GM04504 (cell line): ENCODE measurements around the gene ATP8B1.

ENCODE experiments used
- DNase-seq: peaks from one replicate; pipeline ENCODE4 v3.0.0-alpha.2; 2012; ENCODE audit warnings: low read depth

Gene ATP8B1

DNA sequence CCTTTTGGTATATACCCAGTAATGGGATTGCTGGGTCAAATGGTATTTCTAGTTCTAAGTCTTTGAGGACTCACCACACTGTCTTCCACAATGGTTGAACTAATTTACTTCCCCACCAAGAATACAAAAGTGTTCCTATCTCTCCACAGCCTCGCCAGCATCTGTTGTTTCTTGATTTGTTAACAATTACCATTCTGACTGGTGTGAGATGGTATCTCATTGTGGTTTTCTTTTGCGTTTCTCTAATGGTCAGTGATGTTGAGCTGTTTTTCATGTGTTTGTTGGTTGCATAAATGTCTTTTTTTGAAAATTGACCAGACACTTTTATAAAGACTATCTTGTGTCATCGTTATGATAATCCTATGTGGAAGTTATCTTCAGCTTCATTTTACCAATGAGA is 16.0 kb upstream of the ATP8B1 start:
- no peak for DNase-seq

DNA sequence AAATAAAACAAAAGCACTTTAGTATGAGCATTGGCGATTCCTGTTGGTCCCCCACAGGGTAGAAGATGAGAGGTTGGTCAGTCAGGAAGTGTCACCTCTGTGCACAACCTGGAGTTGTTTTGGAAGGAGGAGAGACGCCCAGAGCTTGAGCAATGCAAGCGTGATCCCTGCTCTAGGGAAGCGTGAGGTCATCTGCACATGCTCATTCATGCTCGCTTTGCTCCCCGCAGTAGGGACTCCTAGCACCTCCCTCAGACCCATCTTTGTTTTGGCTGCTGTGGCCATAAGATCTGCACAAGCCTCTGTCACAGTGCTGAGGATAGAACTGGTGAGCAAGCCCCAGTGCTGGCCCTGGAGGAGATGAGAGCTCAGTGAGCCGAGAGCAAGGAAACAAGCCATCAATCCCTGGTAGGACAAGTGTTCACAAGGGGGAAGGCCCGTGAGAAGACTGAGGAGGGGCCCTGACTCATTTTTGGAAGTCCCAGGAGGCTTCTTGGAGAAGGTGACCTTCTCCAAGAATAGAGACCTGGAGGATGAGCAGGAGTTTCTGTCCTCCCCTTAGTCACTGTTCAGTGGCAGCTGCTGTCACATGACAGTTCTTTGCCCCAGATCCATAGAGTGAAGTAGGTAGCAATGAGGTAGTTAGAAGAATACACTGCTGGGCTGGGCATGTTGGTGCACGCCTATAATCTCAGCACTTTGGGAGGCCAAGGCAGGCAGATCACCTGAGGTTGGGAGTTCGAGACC is 13.3 kb upstream of the ATP8B1 start:
- no peak for DNase-seq

DNA sequence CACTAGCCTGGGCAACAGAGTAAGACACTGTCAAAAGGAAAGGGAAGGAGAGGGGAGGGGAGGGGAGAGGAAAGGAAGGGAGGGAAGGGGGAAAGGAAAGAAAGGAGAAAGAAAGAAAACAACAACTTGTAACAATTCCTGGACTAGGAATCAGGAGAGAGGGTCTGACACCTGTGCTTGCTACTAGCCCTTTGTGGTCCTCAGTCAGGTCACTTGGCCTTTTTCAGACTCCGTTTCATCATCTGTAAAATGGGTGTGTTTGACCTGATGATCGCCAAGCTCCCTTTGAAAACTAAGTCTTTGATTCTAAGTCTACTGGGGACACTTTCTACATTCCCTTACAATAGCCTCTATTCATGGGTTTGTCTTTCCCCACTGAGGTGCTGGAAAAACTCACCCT is 11.4 kb upstream of the ATP8B1 start:
- DNase-seq: no peak

DNA sequence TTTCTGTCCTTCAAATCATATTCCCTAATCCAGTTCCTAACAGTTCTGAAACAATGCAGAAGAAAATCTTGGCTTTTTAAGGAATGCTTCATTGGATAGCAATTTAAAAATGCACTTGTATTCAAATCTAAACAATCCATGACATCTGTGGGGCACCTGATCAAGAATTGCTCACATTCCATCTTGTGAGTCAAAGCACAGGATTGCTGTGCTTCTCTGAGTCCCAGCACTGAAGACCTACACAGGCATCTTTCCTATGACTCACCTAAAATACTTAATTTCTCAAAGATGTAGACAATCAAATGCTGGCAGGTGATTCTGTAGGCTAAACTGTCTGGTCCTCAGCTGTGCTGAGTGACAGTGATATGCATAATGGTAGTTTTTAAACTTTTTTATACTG is 10.1 kb upstream of the ATP8B1 start:
- peak; percentile 86 for DNase-seq

DNA sequence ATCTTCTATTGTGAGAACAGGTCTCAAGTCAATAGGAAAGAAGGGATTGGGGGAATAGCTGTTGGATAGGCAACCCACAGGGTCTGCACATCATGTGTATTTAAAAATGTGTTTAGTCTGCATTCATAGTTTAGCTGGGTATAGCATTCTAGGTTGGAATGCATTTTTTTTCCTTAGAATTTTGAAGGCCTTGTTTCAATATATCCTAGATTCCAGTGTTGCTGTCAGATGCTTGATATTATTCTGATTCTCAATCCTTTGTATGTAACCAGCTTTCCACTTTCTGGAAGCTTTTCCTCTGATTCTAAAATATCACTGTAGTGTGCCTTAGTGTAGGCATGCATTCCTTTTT is 9.0 kb upstream of the ATP8B1 start:
- no peak for DNase-seq

DNA sequence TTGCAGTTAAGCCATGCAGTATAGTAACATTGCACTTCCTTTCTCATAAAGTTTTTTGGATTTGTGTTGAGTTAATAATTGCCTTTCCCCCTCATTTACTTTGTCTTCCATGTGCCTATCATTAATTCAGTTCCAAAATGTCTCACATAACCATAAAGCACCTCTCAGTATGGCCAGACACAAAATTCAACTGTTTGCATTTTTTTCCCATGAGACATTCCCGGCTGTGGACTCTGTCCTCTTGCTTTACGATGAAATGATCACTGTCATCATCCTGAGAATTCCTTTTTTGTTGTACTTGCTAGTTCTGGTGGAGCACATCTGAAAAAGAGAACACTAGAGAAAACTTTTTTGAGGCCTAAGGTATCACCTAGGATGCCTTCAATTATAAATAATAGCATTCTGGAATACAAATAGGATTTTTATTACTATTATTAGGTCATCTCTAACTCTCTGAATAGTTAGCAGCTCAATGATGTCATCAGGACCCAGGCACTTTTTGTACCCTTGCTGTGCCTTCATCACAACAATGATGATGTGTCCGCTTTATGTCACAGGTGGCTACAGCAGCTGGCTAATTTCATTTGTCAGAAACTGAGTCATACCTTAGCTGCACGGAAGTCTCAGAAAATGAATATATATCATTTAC is 8.5 kb upstream of the ATP8B1 start:
- DNase-seq: no peak

DNA sequence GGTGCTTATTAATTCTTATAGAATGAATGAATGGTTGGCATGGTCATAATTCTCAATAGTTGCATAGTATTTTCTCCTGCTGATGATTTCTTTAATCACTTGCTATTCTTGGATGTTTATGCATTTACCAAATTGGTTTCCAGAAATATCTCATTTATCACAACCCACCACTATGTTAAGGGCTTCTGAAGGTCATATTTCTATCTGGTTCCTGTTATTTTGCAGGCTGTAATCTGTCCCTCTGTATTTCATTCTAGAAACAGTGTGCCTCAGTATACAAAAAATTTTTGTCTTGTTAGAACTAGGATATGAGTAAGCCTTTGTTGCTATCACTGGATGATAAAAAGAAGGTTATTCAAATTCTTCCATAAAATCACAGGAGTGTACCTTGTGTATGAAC is 6.1 kb upstream of the ATP8B1 start:
- no peak for DNase-seq

DNA sequence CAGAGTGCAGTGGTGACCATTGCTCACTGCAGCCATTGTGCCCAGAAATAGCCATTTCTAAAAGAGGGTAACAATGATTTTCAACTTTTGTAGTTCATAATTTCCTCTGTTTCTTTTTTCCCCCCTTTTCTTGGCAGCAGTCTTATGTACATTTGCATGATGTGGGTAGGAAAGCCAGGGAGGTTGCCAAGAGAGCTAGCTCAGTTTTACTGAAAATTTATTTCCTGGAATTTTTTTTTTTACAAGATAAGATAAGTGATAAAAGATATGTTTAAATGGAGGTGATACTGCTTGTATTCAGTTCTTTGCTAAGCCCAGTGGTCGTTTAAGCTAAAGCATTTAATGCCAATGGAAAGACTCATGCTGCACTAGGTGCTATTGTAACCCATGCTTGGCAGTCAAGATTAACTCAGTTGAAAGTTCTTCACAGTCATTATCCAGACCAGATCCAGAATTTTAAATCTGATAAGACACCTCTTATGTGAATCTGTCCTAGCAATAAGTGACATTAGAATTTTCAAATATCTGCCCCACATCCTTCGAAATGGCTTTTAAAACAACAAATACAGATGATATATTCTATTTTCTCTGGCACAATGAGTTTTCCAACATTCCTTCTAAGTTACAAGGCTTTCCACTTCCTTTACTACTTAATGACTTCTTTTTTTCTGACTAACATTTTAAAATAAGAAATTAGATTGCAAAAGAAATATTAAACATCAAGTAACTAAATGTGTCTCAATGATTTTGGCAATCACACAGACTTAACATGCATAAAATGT is 4.4 kb upstream of the ATP8B1 start:
- peak; percentile 51 for DNase-seq

DNA sequence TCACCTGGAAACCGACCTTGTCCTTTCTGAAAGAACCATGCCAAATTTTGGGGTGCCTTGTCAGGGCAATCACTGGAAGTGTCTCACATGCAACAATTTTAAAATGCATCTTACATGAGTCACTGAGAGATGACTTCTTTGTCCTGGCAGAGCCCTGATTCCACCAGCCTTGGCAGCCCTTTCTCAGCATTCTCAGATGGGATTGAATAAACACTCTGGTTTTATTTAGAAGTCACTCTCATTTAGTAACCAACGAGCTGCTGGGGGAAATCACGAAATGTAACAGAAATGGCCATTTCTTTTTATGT is 3.8 kb upstream of the ATP8B1 start:
- peak; percentile 75 for DNase-seq

DNA sequence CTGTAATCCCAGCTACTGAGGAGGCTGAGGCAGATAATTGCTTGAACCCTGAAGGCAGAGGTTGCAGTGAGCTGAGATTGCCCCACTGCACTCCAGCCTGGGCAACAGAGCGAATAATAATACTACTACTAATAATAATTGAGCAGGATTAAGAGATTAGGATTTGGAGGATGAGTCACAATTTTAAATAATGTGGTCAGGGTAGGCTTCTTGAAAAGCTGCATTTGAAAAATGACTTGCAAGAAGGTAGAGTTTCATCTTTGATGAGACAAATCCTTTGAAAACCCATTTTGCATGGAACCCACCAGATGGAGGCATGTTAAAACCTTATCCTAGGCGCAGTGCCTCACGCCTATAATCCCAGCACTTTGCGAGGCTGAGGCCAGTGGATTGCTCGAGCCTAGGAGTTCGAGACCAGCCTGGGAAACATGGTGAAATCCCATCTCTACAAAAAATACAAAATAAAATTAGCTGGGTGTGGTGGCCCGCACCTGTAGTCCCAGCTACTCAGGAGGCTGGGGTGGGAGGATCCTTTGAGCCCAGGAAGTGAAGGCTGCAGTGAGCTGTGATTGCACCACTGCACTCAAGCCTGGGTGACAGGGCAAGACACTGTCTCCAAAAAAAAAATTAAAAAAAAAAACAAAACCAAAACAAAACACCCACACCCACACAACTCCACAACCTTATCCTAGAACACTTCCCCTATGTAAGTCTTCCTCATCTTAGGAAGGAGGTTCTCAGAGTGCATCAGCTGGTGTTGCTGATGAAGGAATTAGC is 3.3 kb upstream of the ATP8B1 start:
- no peak for DNase-seq

DNA sequence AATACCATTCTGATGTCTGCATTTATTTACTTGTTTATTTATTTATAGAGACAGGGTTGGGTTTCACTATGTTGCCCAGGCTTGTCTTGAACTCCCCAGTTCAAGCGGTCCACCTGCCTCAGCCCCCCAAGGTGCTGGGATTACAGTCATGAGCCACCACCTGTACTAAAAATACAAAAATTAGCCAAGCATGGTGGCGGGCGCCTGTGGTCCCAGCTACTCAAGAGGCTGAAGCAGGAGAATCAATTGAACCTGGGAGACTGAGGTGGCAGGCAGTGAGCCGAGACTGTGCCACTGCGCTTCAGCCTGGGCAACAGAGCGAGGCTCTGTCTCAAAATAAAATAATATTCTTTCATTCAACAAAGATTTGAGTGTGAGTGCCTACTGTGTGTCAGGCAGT is 2.0 kb upstream of the ATP8B1 start:
- no peak for DNase-seq

DNA sequence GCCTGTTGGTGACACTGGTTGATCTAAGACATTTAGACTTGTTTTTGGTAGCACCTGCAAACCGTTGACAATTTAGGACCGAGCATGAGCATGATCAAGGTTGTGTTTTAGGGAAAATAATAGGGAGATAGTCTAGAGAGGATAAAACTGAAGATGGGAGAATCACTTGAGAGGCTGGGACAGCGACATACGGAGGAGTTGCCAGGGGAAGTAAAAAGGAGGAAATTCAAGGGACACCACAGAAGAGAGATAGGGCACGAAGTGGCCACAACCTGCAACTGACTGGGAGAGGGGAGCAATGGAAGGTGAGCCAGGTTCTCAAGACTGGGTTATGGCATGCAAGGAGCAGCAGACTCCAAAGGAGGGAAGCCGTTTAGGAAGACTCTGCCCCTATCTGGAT is 1.4 kb upstream of the ATP8B1 start:
- DNase-seq: no peak

DNA sequence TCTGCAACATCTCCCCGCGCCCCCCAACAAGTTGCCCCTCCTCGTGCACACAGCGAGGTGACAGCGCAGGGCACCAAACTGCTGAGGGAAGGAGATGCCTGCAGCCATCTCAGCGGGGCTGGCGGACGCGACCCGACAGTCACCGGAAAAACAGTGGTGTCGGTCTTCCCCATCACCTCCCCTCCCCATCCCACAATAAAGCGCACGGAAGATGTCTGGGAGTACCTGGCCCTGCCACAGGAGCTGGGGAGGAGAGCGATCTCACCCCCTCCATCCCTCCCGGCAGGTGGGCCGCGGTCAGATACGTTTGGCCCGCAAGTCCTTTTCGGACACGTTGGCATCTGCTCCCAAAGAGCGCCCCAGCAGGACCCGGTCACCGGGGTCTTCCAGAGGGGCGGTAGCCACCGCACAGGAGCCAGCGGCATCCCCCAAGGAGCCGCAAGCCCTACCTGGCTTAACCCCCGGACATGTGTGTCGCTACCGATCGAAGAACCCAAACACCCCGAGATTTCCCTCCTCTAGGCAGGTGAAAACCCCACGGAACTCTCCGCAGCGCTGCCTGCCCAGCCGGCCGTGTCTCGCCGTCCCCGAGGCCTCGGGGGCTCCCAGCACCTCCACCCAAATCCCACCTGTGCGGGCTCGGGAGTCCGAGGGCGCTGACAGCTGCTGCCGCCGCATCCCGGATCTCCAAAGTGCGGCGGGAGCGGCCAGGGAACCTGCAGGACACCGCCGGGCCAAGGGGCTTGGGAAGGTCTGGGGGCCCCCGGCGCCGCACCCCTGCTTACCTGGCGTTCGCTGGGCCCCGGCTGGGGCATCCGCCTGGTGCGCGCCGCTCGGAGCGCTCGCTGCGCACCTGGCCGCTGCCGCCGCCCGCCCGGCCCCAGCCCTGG is 657 bp downstream of the ATP8B1 start:
- DNase-seq: no peak

DNA sequence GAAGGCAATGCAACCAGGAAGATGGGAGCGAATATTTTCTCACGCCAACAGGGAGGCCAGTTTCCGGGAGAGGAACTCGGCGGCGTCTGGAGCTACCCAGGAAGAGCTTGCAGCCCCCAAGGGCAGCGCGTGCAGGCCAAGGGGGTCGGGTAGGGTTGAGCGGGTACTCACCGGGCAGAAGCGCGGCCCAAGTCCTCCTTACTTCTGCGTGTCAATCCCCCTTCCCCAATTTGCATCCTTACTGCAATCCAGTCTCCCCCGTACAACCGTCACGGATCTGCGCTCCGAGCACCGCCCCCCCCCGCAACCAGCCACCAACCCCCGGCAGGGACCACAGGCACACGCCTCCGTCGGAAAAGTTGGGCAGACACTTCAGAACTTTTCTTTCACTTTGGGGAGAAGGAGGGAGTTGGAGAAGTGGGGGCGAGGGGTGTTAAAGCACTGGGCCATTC is 1.3 kb downstream of the ATP8B1 start:
- no peak for DNase-seq

DNA sequence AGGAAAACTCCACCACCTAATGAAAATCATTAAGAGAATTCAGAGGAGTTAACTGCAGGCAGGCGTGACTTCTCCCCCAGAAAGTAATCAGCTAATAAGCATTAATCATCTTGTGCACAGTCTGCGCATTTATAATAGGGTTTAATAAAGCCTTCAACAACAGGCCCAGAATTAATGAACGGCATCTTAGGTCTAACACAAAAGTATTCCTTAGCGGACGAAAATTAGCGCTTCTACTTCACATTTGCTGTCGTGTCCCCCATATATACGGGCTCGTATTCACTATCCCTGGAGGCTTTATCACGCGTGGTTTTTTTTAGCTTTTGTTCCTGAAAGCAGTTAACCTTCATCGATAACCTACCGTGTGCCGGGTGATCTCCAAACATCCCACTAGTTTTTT is 1.8 kb downstream of the ATP8B1 start:
- no peak for DNase-seq

DNA sequence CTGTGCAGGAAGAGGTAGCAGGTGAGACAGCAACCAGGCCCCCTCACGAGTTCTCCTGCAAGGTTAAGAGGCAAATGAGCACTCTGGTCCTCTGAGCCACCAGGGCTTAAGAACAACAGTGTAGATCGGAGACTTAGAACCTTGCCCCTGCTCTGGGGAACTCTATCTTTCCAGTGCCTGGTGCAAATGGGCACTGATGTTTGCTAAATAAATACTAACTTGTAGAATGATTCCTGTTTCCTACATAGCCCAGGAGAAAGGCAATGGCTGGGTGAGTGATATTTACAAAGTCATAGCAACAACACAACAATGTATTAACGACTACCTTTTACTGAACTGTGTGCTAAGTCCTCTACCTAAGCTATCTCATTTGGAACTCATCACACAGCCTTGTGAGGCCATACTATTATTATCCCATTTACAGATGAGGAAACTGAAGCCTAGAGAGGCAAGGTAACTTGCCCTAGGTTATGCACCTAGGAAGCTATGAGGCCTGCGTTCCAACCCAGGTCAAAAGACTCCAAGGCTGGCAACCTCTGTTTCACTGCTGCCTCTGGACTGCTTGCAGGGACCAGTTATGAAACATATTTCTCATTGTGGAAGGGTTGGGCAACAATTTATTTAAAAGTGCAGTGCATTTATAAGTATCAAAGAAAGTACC is 4.3 kb downstream of the ATP8B1 start:
- DNase-seq: no peak

DNA sequence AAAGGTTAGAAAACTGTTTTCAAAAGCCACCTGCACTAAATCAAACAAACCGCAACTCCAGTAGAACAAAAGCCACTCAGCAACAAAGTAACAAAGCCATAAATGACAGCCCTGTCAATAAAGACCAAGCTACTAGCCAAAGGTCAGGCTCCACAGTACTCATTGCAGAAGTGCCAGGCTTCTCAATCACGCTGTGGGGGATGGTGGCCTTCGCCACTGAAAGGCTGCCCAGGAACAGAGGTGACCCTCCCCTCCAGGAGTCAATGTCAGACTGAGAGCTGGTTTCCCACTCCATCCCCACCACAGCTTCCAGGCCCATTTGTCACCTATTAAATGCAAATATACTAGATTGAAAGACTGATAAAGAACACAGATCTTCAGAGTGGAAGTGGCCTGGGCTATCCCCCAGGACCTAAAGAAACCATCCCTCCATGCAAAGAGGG is 5.9 kb downstream of the ATP8B1 start:
- DNase-seq: no peak

DNA sequence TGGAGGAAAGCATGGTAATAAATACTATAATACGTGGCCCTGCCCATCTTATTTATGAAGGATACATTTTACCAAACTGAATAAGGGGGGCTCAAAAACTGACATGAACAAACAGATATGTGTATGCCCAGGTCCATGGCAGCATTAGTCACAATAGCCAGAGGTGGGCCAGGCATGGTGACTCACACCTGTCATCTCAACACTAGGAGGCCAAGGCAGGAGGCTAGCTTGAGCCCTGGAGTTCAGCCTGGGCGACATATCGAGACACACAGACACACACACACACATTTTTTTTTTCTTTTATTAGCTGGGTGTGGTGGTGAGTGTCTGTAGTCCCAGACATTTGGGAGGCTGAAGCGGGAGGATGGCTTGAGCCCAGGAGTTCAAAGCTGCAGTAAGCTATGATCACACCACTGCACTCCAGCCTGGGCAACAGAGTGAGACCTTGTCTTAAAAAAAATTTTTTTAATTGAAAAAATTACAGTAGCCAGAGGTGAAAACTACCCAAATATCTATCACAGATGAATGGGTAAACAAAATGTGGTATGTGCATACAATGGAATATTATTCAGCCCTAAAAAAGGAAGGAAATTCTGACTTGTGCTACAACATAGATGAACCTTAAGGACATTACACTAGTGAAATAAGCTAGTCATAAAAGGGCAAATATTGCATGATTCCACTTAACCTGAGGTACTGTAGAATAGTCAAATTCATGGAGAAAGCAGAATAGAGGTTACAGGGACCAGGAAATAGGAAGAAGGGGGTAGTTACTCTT is 8.0 kb downstream of the ATP8B1 start:
- no peak for DNase-seq

DNA sequence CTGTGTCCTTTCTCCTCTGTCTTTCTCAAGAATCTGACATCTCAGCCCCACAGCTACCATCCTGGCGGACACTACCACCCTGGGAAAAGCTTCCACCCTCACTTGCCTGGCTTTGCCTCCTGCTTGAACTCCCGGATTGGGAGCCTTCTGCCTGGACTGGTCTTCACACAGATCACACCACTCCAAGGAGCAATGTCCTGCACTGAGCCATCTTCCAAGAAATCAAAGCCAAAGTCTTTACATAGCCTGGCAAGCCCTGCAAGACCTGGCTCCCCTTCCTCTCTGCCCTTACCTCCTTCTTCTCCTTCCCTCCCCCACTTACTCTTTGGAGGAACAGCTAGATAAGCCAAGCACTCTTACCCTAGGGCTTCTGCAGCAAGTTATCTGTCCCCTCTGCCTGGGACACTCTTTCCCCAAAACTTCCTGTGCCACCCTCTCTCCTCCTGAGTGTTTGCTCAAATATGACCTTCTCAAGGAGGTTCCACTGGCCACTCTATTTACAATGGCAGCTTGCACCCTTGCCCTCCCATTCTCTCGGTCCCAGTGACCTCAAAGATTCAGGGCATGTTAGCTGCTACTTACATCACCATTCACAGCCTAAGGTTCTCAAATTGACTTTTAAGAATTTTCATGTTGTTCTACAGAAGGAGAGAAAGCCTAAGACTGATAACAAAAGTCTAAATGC is 9.7 kb downstream of the ATP8B1 start:
- DNase-seq: no peak
